BJ (cell line): ENCODE results near the gene NBEA. TPM values are rescaled to one million over a fixed set of nuclear protein-coding genes. Genes with fewer than 3 reads are reported as not detected.

ENCODE experiments used
- CTCF ChIA-PET: fragments of 350-600 bp; formaldehyde crosslinking; extraction: SDS; loops from one replicate; lab custom pipeline; 2021; ENCODE audit warnings: antibody characterized with exemption, inconsistent platforms; lab: Yijun Ruan, JAX
- POLR2A ChIA-PET: fragments of 300-600 bp; sonication (Branson Sonifier 250); formaldehyde crosslinking; extraction: SDS; loops from one replicate; lab custom pipeline; 2021; ENCODE audit warnings: antibody characterized with exemption; lab: Charles Lee
- DNase-seq: peaks from one replicate; pipeline ENCODE4 v3.0.0-alpha.2; 2011; ENCODE audit warnings: low read depth
- H3K27me3 ChIP-seq: 2 replicates; pipeline ENCODE4 v1.6.0; 2011; ENCODE audit warnings: low read length; ENCODE audit not compliant: control insufficient read depth, insufficient read depth
- H3K36me3 ChIP-seq: 2 replicates; pipeline ENCODE4 v1.5.1; 2011; ENCODE audit warnings: low read length; ENCODE audit not compliant: control insufficient read depth, insufficient read depth
- H3K4me3 ChIP-seq: 2 replicates; pipeline ENCODE4 v1.5.1; 2011; ENCODE audit warnings: low read depth, mild to moderate bottlenecking, control low read depth, low read length
- polyA minus RNA-seq: library from RNA; depleted of rRNA, polyadenylated mRNA; stranded (reverse); fragments of >200 nt; gene quantifications from 2 replicates; pipeline ENCODE4 v1.2.3, GENCODE V29; 2011; rRNA and poly(A)+ RNA removed
- polyA plus RNA-seq: library from polyadenylated mRNA; depleted of rRNA; stranded (reverse); fragments of >200 nt; gene quantifications from 2 replicates; pipeline ENCODE4 v1.2.3, GENCODE V29; 2011; rRNA removed
- TF ChIP-seq, protein P1 (sequence below): IDR thresholded peaks from 2 replicates; pipeline ENCODE4 v1.5.1; 2011; ENCODE audit warnings: low read depth, mild to moderate bottlenecking, control low read depth, inconsistent platforms, low read length, moderate library complexity; ENCODE audit not compliant: insufficient read depth

NBEA gene
- 17.8 and 24.6 TPM in 2 replicates for polyA plus RNA-seq
- 25.6 and 29.9 TPM in 2 replicates for polyA minus RNA-seq

GRCh38 chr13:34941835-34942731 lies at the start of gene NBEA:
NBEA (plus strand) TSS chr13:34942270; CDS start chr13:34942821, 551 bp downstream.
- DNase-seq = peak; percentile 11
- no peaks in the 10 kb centered on the region for H3K36me3 ChIP-seq
- ChIA-PET CTCF (no interaction called here), POLR2A (no interaction called here)
- H3K27me3 ChIP-seq = no peaks in the 10 kb centered on the region
- H3K4me3 ChIP-seq = peak within 1 kb of the TSS; percentile 73
- TF ChIP-seq, protein P1, sequence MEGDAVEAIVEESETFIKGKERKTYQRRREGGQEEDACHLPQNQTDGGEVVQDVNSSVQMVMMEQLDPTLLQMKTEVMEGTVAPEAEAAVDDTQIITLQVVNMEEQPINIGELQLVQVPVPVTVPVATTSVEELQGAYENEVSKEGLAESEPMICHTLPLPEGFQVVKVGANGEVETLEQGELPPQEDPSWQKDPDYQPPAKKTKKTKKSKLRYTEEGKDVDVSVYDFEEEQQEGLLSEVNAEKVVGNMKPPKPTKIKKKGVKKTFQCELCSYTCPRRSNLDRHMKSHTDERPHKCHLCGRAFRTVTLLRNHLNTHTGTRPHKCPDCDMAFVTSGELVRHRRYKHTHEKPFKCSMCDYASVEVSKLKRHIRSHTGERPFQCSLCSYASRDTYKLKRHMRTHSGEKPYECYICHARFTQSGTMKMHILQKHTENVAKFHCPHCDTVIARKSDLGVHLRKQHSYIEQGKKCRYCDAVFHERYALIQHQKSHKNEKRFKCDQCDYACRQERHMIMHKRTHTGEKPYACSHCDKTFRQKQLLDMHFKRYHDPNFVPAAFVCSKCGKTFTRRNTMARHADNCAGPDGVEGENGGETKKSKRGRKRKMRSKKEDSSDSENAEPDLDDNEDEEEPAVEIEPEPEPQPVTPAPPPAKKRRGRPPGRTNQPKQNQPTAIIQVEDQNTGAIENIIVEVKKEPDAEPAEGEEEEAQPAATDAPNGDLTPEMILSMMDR = no peak; the same call in 1 of the 2 replicates

- Histone ChIP-seq H3K4me3 (no peak overlapping the region), H3K27me3 (no peaks in the 10 kb centered on the region), H3K36me3 (no peaks in the 10 kb centered on the region)
- CTCF ChIA-PET = no interaction called here
- TF ChIP-seq, protein P1 = no peak
- POLR2A ChIA-PET = no interaction called here
- DNase-seq = no peak
Measured at GRCh38 chr13:34894756-34895155, 47.3 kb upstream of the NBEA start.

GRCh38 chr13:34897220-34897619 lies 44.9 kb upstream of the NBEA start:
- TF ChIP-seq, protein P1 = no peak
- Histone ChIP-seq H3K27me3 (no peaks in the 10 kb centered on the region), H3K36me3 (no peaks in the 10 kb centered on the region), H3K4me3 (no peak overlapping the region)
- ChIA-PET CTCF (no interaction called here), POLR2A (no interaction called here)
- DNase-seq = no peak

DNA sequence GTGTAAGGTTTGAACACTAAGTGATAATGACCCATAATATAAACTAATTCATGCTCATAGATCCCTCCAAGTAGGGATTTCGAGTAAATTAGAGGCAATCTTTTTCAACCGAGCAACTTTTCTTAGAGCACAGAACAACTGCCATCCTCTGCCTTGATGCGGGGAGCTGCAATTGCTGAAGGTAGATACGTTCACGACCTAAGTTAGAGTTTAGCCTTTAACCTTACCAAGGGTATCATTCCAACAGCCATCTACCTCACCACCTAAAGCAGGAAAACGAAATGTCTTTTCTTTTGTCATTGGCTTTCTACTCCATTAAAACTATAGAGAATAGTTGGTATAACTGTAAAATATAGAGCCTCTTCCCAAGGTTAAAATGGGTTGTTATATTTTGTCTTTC lies 42.2 kb upstream of the NBEA start:
- DNase-seq = no peak
- POLR2A ChIA-PET = no interaction called here
- TF ChIP-seq, protein P1 = no peak
- Histone ChIP-seq H3K36me3 (no peaks in the 10 kb centered on the region), H3K27me3 (no peaks in the 10 kb centered on the region), H3K4me3 (no peak overlapping the region)
- CTCF ChIA-PET = no interaction called here

DNA sequence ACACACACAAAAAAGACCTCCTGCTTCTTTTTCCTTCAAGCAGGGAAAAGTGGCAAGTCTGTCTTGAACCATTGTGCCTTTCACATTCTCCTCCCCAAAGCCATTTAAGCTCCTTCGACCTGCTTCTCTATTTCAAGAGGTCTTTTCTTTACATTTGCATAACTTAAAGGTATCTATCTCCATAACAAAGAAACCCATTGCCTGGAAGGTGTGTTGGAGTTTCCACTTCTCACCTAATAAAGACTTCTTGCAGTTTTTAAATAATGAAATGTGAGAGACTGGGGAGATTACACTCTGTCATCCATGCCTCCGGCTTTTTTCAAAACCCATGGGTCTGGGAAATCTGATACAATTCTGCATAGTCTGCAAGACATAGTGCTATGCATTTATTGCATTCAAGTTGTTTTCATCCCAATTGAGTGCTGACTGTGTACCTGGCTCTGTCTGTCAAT lies 41.8 kb upstream of the NBEA start:
- Histone ChIP-seq H3K36me3 (no peaks in the 10 kb centered on the region), H3K27me3 (no peaks in the 10 kb centered on the region), H3K4me3 (no peak overlapping the region)
- ChIA-PET CTCF (no interaction called here), POLR2A (no interaction called here)
- TF ChIP-seq, protein P1 = no peak
- DNase-seq = no peak
